Upper lobe of left lung (tissue), 4 donors: ENCODE data around the gene DYDC1.

Experiments used
- EP300 ChIP-seq, 4 donors: sonication (generic); formaldehyde crosslinking; IDR thresholded peaks; one replicate each; pipeline ENCODE4 v1.5.1; 2017; ENCODE audit warnings: antibody characterized with exemption in 4 of 4, control low read depth in 2 of 4
- POLR2A ChIP-seq, 4 donors: fragments of 450-650 bp; IDR thresholded peaks; one replicate each; pipeline ENCODE4 v1.5.1; 2016 to 2017; ENCODE audit warnings: antibody characterized with exemption in 4 of 4, mild to moderate bottlenecking in 2 of 4
- TF ChIP-seq, protein P1 (sequence below), 6 experiments: fragments of 450-650 bp in 4 of 6; fragments of 200-600 bp in 2 of 6; sonication (generic) in 2 of 6; IDR thresholded peaks; one replicate each; pipeline ENCODE4 v1.5.1; 2016 to 2019; ENCODE audit warnings: antibody characterized with exemption in 6 of 6

DNA sequence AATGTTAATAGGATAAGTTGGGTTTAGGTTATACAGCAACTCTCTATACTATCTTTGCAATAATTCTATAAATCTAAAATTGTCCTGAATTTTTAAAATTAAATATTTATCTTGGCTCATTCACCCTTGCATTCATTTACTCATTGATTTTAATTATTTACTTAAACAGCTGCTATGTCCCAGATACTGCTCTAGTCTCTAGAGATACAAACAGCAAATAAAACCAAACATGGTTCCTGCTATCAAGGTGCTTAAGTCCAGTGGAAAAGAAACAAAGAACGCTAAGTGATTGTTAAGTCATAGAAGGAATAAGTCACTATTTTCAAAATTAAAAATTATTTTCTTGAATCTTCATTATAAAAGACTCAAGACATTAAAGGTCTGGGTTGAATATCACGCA lies 37.2 kb downstream of the DYDC1 start:
- TF ChIP-seq, protein P1, sequence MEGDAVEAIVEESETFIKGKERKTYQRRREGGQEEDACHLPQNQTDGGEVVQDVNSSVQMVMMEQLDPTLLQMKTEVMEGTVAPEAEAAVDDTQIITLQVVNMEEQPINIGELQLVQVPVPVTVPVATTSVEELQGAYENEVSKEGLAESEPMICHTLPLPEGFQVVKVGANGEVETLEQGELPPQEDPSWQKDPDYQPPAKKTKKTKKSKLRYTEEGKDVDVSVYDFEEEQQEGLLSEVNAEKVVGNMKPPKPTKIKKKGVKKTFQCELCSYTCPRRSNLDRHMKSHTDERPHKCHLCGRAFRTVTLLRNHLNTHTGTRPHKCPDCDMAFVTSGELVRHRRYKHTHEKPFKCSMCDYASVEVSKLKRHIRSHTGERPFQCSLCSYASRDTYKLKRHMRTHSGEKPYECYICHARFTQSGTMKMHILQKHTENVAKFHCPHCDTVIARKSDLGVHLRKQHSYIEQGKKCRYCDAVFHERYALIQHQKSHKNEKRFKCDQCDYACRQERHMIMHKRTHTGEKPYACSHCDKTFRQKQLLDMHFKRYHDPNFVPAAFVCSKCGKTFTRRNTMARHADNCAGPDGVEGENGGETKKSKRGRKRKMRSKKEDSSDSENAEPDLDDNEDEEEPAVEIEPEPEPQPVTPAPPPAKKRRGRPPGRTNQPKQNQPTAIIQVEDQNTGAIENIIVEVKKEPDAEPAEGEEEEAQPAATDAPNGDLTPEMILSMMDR (IDR thresholded peaks at IDR 0.05), result no peak
- no peak for TF ChIP-seq EP300 (IDR thresholded peaks at IDR 0.05)
- TF ChIP-seq POLR2A (IDR thresholded peaks at IDR 0.05), result no peak
